Activated CD4-positive, alpha-beta T cell treated with anti-CD3 and anti-CD28 coated beads, Interleukin-2, amount 50 U/mL, for 16 hours (primary cell): Measurements from ENCODE around the gene SENP8.
"Not testable (repeated sequence)": the region's sequence is repeated elsewhere in the genome, so short reads cannot be mapped to it uniquely, and the experiment has no call there.

Source experiments
- DNase-seq: peaks from one replicate; pipeline ENCODE4 v3.0.0-alpha.2; 2020

Gene SENP8

GRCh38 chr15:72118017-72118978 lies at the start of gene SENP8, which contains the start of gene MYO9A:
TSS of gene SENP8 (plus strand) at chr15:72118403. CDS start at chr15:72139624, 21,221 bp downstream.
TSS of gene MYO9A (minus strand) at chr15:72118150. CDS start at chr15:72046563, 71,587 bp downstream.
- DNase-seq: peak; percentile 99

GRCh38 chr15:72068856-72069255 lies 49.3 kb upstream of the SENP8 start:
- no peak for DNase-seq

- no peak for DNase-seq
Observed at GRCh38 chr15:72070817-72071447, 47.3 kb upstream of the SENP8 start.

- DNase-seq: not testable (repeated sequence)
Observed at GRCh38 chr15:72071448-72071825, 46.8 kb upstream of the SENP8 start.

- DNase-seq: no peak
Observed at GRCh38 chr15:72074335-72075060, 43.7 kb upstream of the SENP8 start.

GRCh38 chr15:72077950-72078349 lies 40.3 kb upstream of the SENP8 start:
- no peak for DNase-seq

- DNase-seq: peak; percentile 25
Observed at GRCh38 chr15:72078887-72079286, 39.3 kb upstream of the SENP8 start.

- no peak for DNase-seq
Observed at GRCh38 chr15:72082176-72082575, 36.0 kb upstream of the SENP8 start.

GRCh38 chr15:72086010-72086697 lies 32.0 kb upstream of the SENP8 start:
- DNase-seq: no peak

- DNase-seq: no peak
Observed at GRCh38 chr15:72086920-72087648, 31.1 kb upstream of the SENP8 start.

- no peak for DNase-seq
Observed at GRCh38 chr15:72092006-72092405, 26.2 kb upstream of the SENP8 start.

GRCh38 chr15:72092691-72093090 lies 25.5 kb upstream of the SENP8 start:
- DNase-seq: no peak

- DNase-seq: no peak
Observed at GRCh38 chr15:72096796-72097195, 21.4 kb upstream of the SENP8 start.

GRCh38 chr15:72098040-72098439 lies 20.2 kb upstream of the SENP8 start:
- DNase-seq: no peak

- DNase-seq: no peak
Observed at GRCh38 chr15:72099155-72099554, 19.0 kb upstream of the SENP8 start.

GRCh38 chr15:72100551-72100950 lies 17.7 kb upstream of the SENP8 start:
- not testable (repeated sequence) for DNase-seq

GRCh38 chr15:72105111-72105510 lies 13.1 kb upstream of the SENP8 start:
- DNase-seq: no peak

- DNase-seq: no peak
Observed at GRCh38 chr15:72106068-72106467, 12.1 kb upstream of the SENP8 start.

GRCh38 chr15:72110355-72110754 lies 7.8 kb upstream of the SENP8 start:
- no peak for DNase-seq

GRCh38 chr15:72112116-72112515 lies 6.1 kb upstream of the SENP8 start:
- DNase-seq: no peak

GRCh38 chr15:72112805-72113204 lies 5.4 kb upstream of the SENP8 start:
- DNase-seq: no peak
